PC-9 (cell line): ENCODE measurements around the gene SORCS2. TPM values are rescaled to one million over a fixed set of nuclear protein-coding genes. Genes with fewer than 3 reads are reported as not detected.

Experiments used
- BruUV-seq: library from RNA; stranded (reverse); fragments of 400-500 nt; replicated peaks from 2 replicates; lab custom pipeline; 2021; lab: Mats Ljungman, UMichigan
- CTCF ChIA-PET: fragments of 300-600 bp; sonication (Branson Sonifier 250); formaldehyde crosslinking; loops from one replicate; lab custom pipeline; 2022; ENCODE audit warnings: antibody characterized with exemption; lab: Charles Lee
- POLR2A ChIA-PET: fragments of 300-600 bp; sonication (Branson Sonifier 250); formaldehyde crosslinking; loops from one replicate; lab custom pipeline; 2022; ENCODE audit warnings: antibody characterized with exemption; ENCODE audit not compliant: unreplicated experiment; lab: Charles Lee
- DNase-seq, 2 experiments: peaks; one replicate each; pipeline versions ENCODE4 v3.0.0 to v3.0.0-alpha.2; 2015 to 2022; ENCODE audit warnings: mixed read lengths in 1 of 2
- H2AFZ ChIP-seq: fragments of 200-600 bp; sonication (generic); 2 replicates; pipeline ENCODE4 v1.8.1; 2017; ENCODE audit warnings: antibody characterized with exemption
- H3F3A ChIP-seq: fragments of 200-600 bp; sonication (generic); 2 replicates; pipeline ENCODE4 v1.8.1; 2017; ENCODE audit warnings: antibody characterized with exemption, mild to moderate bottlenecking, low read depth; ENCODE audit not compliant: insufficient read depth
- H3K27ac ChIP-seq: fragments of 200-600 bp; sonication (generic); 2 replicates; pipeline ENCODE4 v1.6.1; 2016; ENCODE audit warnings: mixed run types
- H3K27me3 ChIP-seq: fragments of 200-600 bp; sonication (generic); 2 replicates; pipeline ENCODE4 v1.6.1; 2016; ENCODE audit warnings: low read depth, mixed run types; ENCODE audit not compliant: insufficient read depth
- H3K36me3 ChIP-seq: fragments of 200-600 bp; sonication (generic); 2 replicates; pipeline ENCODE4 v1.6.1; 2016; ENCODE audit warnings: low read depth, mixed run types
- H3K4me1 ChIP-seq: fragments of 200-600 bp; sonication (generic); replicated peaks from 2 replicates; pipeline ENCODE4 v1.6.1; 2016; ENCODE audit warnings: mixed run types; ENCODE audit not compliant: insufficient read depth
- H3K4me2 ChIP-seq: fragments of 200-600 bp; sonication (generic); 2 replicates; pipeline ENCODE4 v1.6.1; 2017; ENCODE audit warnings: mixed run types
- H3K4me3 ChIP-seq: fragments of 200-600 bp; sonication (generic); 2 replicates; pipeline ENCODE4 v1.6.1; 2016; ENCODE audit warnings: mixed run types
- H3K79me2 ChIP-seq: fragments of 200-600 bp; sonication (generic); 2 replicates; pipeline ENCODE4 v1.6.1; 2017; ENCODE audit warnings: low read depth, mixed run types
- H3K9me2 ChIP-seq: fragments of 200-600 bp; sonication (generic); 2 replicates; pipeline ENCODE4 v1.8.1; 2017; ENCODE audit warnings: mild to moderate bottlenecking; ENCODE audit not compliant: insufficient read depth
- H3K9me3 ChIP-seq: fragments of 200-600 bp; sonication (generic); 2 replicates; pipeline ENCODE4 v1.8.1; 2016; ENCODE audit warnings: low read depth; ENCODE audit not compliant: insufficient read depth
- H4K20me1 ChIP-seq: fragments of 200-600 bp; sonication (generic); 2 replicates; pipeline ENCODE4 v1.8.1; 2017; ENCODE audit not compliant: insufficient read depth
- EZH2 ChIP-seq: fragments of 200-600 bp; sonication (generic); IDR thresholded peaks from 2 replicates; pipeline ENCODE4 v1.8.0; 2017; ENCODE audit warnings: antibody characterized with exemption, low read depth
- intact Hi-C: fragments of 100-400 bp; cut with micrococcal nuclease; formaldehyde crosslinking; loops from one replicate; pipeline ENCODE4 v1.10.0; 2022; ENCODE audit not compliant: unreplicated experiment
- total RNA-seq: library from RNA; stranded (reverse); gene quantifications from 2 replicates; pipeline ENCODE4 v1.2.3, GENCODE V29; 2021
- TF ChIP-seq, protein P1 (sequence below): fragments of 200-600 bp; sonication (generic); conservative IDR thresholded peaks from 2 replicates; pipeline ENCODE4 v1.6.1; 2017; ENCODE audit warnings: mixed run types, antibody characterized with exemption, mild to moderate bottlenecking, moderate library complexity

SORCS2 gene
- total RNA-seq, 1 experiment from 2014 or later: 25.8 TPM

DNA sequence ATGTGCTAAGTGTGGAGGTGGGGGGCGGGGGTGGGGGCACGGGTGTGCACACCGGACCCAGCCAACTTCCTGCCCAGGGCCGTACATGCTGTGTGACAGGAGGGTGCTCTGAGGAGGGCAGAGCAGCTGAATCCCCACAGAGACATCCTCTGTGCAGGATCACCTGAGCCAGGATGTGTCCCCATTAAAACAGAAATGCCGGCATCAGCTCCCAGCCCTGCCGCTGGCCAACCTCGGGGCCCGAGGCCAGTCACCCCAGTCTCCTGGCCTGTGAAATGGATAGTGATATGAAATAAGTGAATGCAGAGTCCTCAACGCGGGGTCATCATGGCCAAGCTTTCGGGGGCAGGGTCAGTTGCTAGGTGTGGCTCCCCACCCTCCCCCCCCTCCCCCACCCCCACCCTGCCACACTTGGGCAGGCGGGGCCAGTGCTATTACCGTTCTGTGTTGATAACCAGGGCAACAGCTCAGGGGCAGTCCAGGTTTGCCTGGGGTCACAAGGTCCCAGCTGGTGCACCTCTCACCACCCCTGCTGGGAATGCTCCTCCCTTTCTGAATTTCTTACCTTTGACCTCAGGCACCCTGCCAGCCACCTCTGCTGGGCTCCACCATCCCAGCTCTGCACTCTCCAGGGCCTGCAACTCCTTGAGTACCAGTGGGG is 469.6 kb downstream of the SORCS2 start:
- Histone ChIP-seq H3K27ac (no peak overlapping the region), H3F3A (no peaks in the 10 kb centered on the region), H3K36me3 (no peaks in the 10 kb centered on the region), H3K4me2 (no peak overlapping the region), H3K9me3 (no peaks in the 10 kb centered on the region), H4K20me1 (no peaks in the 10 kb centered on the region), H3K4me3 (no peak overlapping the region), H2AFZ (no peak overlapping the region), H3K27me3 (no peaks in the 10 kb centered on the region), H3K4me1 (no peaks in the 10 kb centered on the region), H3K9me2 (no peaks in the 10 kb centered on the region), H3K79me2 (no peaks in the 10 kb centered on the region)
- no peak for TF ChIP-seq EZH2
- TF ChIP-seq, protein P1, sequence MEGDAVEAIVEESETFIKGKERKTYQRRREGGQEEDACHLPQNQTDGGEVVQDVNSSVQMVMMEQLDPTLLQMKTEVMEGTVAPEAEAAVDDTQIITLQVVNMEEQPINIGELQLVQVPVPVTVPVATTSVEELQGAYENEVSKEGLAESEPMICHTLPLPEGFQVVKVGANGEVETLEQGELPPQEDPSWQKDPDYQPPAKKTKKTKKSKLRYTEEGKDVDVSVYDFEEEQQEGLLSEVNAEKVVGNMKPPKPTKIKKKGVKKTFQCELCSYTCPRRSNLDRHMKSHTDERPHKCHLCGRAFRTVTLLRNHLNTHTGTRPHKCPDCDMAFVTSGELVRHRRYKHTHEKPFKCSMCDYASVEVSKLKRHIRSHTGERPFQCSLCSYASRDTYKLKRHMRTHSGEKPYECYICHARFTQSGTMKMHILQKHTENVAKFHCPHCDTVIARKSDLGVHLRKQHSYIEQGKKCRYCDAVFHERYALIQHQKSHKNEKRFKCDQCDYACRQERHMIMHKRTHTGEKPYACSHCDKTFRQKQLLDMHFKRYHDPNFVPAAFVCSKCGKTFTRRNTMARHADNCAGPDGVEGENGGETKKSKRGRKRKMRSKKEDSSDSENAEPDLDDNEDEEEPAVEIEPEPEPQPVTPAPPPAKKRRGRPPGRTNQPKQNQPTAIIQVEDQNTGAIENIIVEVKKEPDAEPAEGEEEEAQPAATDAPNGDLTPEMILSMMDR: no peak
- no peak for DNase-seq
- ChIA-PET POLR2A (interaction anchor here (0.6 kb wide), 1 partner anchor 44 kb away, joined by 11 read pairs; no protein-coding TSS in a partner anchor), CTCF (no interaction called here)
- intact Hi-C loops: no loop called here
- no TSS peak for BruUV-seq

DNA sequence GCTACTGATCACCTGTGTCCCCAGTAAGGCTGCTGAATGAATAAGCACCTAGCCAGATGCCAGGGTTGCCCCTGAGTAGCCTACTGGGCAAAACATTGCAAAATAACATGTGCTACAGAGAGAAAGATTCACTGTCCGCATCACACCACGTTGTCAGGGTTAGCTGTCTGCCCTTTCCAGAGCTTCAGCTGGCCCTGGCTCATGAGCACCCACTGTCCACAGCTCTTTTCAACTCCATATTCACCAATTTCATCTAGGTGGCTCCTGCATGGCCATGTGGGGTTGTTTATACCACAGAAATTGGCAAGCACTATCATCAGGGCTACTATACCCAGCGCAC is 470.1 kb downstream of the SORCS2 start:
- Histone ChIP-seq H3K36me3 (no peaks in the 10 kb centered on the region), H3K79me2 (no peaks in the 10 kb centered on the region), H3K27ac (no peak overlapping the region), H4K20me1 (no peaks in the 10 kb centered on the region), H3K9me3 (no peaks in the 10 kb centered on the region), H3F3A (no peaks in the 10 kb centered on the region), H3K9me2 (no peaks in the 10 kb centered on the region), H3K27me3 (no peaks in the 10 kb centered on the region), H3K4me3 (no peak overlapping the region), H3K4me1 (no peaks in the 10 kb centered on the region), H3K4me2 (no peak overlapping the region), H2AFZ (no peak overlapping the region)
- CTCF ChIA-PET: no interaction called here
- no TSS peak for BruUV-seq
- POLR2A ChIA-PET: interaction anchor here (0.6 kb wide), 1 partner anchor 44 kb away, joined by 11 read pairs; no protein-coding TSS in a partner anchor
- DNase-seq: no peak
- TF ChIP-seq, protein P1: no peak
- TF ChIP-seq EZH2: no peak
- intact Hi-C loops: no loop called here

DNA sequence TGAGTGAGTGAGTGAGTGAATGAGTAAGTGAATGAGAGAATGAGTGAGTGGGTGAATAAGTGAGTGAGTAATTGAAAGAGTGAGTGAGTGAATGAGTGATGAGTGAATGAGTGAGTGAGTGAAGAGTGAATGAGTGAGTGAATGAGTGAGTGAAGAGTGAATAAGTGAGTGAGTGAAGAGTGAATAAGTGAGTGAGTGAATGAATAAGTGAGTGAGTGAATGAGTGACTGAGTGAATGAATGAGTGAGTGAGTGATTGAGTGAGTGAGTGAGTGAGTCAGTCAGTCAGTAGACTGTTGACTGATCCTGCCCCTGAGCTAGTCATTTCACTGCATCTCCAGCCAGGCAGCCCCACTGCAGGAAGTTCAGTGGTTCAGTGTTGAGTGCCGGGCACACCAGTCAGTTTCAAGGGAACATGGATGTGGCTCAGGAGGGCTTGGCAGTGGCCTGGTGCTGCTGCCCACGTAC is 470.8 kb downstream of the SORCS2 start:
- H3K79me2 ChIP-seq: no peaks in the 10 kb centered on the region
- TF ChIP-seq, protein P1: no peak
- TF ChIP-seq EZH2: no peak
- BruUV-seq: no TSS peak

More for the DNA sequence above, 470.8 kb downstream of the SORCS2 start:
- DNase-seq: no peak
- H3K27me3 ChIP-seq: no peaks in the 10 kb centered on the region
- POLR2A ChIA-PET: interaction anchor here (0.5 kb wide), 1 partner anchor 33 kb away, joined by 5 read pairs; no protein-coding TSS in a partner anchor
- H3F3A ChIP-seq: no peaks in the 10 kb centered on the region
- intact Hi-C loops: no loop called here
- no peaks in the 10 kb centered on the region for H3K4me1 ChIP-seq
- CTCF ChIA-PET: no interaction called here
- H3K9me2 ChIP-seq: no peaks in the 10 kb centered on the region
- H3K27ac ChIP-seq: no peak overlapping the region
- no peaks in the 10 kb centered on the region for H4K20me1 ChIP-seq
- no peak overlapping the region for H3K4me2 ChIP-seq
- no peak overlapping the region for H3K4me3 ChIP-seq
- H3K36me3 ChIP-seq: no peaks in the 10 kb centered on the region
- no peaks in the 10 kb centered on the region for H3K9me3 ChIP-seq
- H2AFZ ChIP-seq: no peak overlapping the region
